GM19397 (cell line): ENCODE data around the gene ERG.

Source experiments
- ATAC-seq: cut with Tn5 transposase; IDR thresholded peaks from one replicate; pipeline ENCODE4 v1.9.1; 2021; ENCODE audit warnings: mild to moderate bottlenecking, moderate library complexity; ENCODE audit not compliant: unreplicated experiment

ERG gene

GRCh38 chr21:38498057-38498833 is at the start of gene ERG:
Gene ERG (minus strand): TSS chr21:38498477. CDS start chr21:38498380, 97 bp downstream.
- ATAC-seq = no peak

GRCh38 chr21:38544661-38545060 is 46.4 kb upstream of the ERG start:
- ATAC-seq = no peak

GRCh38 chr21:38542263-38542662 is 44.0 kb upstream of the ERG start:
- no peak for ATAC-seq

GRCh38 chr21:38538353-38538752 is 40.1 kb upstream of the ERG start:
- ATAC-seq = no peak

DNA sequence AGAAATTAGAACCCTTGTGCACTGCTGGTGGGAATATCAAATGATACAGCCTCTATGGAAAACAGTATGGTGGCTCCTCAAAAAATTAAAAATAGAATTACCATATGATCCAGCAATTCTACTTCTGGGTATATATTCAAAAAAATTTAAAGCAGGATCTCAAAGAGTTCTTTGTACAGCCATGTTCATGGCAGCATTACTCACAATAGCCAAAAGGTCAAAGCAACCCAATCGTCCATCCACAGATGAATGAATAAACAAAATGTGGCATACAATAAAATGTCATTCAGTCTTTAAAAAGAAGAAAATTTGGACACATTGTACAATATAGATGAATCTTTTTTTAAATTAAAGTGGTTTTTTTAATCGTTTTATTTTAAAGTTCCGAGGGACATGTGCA is 36.3 kb upstream of the ERG start:
- no peak for ATAC-seq

DNA sequence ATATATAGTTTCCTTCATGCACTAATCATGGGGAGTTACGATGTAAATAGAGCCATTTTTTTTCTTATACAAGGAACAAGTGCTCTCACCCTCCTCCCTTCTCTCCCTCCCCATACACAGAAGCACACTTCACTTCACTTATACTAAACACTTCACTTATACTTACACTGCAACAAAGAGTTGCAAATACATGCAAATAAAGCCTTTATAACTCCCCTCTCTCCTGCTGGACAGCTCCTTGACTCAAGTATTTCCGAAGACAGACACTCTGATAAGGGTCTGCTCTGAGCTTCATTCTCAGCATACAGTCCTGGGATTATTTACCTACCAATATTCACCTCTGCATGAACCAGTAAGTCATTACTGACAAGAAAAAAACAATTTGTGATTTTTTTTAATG is 35.6 kb upstream of the ERG start:
- no peak for ATAC-seq

- no peak for ATAC-seq
These were observed 33.3 kb upstream of the ERG start for GRCh38 chr21:38531591-38531990.

- no peak for ATAC-seq
These were observed 32.8 kb upstream of the ERG start for GRCh38 chr21:38531039-38531541.

- no peak for ATAC-seq
These were observed 29.5 kb upstream of the ERG start for GRCh38 chr21:38527737-38528136.

DNA sequence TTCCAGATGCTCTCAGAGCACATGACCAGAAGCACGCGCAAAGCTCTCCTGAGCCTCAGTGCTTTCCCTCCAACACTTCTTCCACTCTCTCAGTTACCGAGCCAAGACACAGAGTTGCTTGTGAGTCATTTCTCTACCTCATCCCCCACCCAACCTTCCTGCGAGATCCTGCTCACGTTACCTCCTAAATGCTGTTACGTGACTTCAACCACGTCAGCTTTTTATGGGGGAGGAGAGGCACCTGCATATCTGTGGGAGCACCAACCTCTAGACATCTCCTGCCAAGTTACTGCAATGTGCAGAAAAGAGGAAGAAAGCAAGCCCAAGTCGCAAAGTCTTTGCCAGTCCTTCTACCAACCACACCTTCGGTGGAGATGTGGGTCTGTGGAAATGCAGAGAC is 27.2 kb upstream of the ERG start:
- ATAC-seq = no peak

- ATAC-seq = no peak
These were observed 26.2 kb upstream of the ERG start for GRCh38 chr21:38524168-38525153.

DNA sequence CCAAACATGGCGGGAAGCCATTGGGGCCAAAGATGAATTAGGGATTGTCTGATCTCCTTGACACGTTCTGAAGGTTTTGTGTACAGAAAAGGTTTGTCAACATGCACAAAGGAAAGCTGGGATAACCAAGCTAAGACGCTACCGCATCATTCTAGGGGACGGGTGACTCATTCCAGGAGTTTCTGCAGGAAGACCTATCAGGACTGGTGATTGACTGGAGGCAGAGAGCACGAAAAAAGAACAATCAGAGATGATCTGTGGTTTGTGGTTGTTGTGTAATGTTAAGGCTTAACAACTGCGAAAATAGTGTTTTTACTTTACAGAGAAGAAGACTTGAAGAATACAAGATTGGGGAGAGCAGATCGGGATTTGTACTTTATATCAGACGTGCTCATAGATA is 22.2 kb upstream of the ERG start:
- no peak for ATAC-seq

GRCh38 chr21:38511662-38512243 is 13.5 kb upstream of the ERG start:
- ATAC-seq = no peak

DNA sequence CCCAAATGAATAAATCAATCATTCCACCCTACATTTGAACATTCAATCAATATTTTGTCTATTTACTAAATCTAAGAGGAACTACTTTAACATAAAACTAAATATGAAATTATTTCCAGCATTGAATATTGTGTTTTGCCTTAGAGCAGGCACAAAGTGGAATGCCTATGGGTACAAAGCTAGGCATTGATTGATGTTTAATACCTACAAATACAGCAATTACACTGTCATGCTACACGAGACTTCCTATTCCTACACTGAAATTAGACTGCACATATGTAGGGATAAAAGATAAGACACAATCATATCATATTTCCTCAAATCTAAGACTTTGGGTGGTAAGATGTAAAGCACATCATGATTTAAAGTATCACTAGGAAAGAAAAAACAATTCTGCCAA is 12.9 kb upstream of the ERG start:
- ATAC-seq = no peak

- no peak for ATAC-seq
These were observed 9.2 kb upstream of the ERG start for GRCh38 chr21:38507374-38507942.

DNA sequence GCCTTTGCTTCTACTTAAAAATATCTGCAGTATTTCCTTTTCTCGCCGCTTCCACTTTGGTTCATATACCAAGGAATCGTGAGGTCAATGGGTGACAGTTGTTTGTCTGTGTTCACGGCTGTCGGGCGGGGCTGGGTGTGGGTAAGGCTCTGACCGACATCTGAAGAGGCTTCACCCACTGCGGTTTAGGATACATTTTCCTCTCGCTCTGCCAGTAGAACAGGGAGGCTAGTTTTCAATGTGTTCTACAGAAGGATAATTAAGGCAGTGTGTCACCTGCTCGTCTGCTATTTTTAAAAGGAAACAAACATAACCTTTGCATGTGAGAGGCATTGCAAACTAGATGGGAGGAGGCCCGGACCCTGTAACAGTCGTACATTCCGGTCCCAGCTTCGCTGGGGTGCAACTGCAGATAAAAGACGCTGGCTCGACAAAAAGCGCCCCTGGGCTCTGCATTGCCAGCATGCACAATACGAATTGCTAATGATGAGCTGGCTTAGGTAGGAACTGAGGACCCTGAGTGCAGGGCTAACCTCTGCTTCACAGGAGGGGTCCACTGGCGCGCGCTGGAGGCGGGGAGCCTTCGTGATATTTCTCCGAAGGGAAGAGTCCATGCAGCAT is 8.5 kb upstream of the ERG start:
- ATAC-seq = no peak

DNA sequence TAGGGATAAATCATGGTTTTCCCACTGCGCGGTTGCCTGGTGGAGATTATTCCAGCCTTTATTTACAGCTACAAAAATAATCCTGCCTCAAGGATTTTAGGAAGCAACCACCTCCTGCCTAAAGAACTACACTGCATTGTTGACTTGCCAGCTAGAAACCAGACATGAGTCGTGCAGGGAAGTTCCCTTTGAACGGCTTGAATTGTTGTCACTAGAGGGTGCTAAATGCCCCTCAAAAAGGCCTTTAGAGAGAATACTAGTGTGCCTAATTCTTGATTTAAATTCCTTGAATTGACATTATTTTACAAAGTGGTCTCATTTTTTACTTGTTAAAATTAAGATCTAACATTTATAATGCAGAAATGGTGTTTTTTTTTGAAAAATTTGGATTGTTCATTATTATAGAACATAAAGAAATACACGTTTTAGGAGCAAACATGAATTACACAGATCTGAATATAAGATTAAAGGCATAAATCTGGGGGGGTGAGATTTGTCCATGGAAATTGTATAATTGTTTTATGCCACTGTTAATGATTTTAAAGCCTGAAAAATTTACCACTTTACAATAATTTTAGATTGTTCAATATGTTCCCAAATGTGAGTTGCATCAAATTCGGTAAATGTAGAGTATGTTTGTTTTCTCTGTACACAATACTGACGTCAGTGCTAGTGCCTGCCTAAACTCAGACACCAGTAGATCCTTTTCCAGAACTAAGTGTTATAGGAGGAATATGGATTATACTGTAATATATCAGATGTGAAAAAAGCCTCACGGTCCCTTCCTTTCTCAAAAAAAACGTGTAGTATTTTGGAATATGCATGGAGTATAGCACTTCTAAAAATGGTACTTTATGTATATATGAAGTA is 7.6 kb upstream of the ERG start:
- no peak for ATAC-seq

GRCh38 chr21:38504066-38504465 is 5.8 kb upstream of the ERG start:
- ATAC-seq = no peak

- no peak for ATAC-seq
These were observed 5.3 kb upstream of the ERG start for GRCh38 chr21:38503583-38503982.

DNA sequence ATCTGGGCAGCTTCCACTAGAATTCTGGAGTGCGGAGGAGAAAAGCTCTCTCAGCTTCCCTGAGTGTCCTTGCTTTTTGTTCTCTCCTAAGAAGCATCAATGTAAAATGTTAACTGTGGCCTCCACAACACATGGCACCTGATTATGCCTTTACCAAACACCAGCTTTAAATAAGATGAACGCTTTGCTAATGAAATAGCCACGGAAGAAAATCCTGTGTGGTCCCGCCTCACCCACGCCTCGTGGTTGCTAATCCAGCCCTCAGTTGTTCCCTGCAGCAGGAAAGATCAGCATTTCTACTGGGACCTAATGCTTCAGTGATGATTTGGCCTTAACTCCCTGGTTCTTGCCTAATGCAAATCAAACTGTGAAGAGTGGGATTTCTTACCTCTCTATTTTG is 1.8 kb upstream of the ERG start:
- no peak for ATAC-seq
